Nephron progenitor cell (in vitro differentiated cells): ENCODE data around the gene KRCC1.

Source experiments
- DNase-seq: peaks from one replicate; pipeline ENCODE4 v3.0.0; 2021
- H3K27ac Mint-ChIP-seq: 2 replicates; pipeline ENCODE4 v1.8.0; 2021; ENCODE audit warnings: mild to moderate bottlenecking, moderate library complexity, mixed read lengths
- H3K27me3 Mint-ChIP-seq: 2 replicates; pipeline ENCODE4 v1.8.0; 2021; ENCODE audit warnings: mild to moderate bottlenecking, low read depth, mixed read lengths; ENCODE audit not compliant: poor library complexity
- H3K36me3 Mint-ChIP-seq: 2 replicates; pipeline ENCODE4 v1.8.0; 2021; ENCODE audit warnings: low read depth, mixed read lengths
- H3K4me1 Mint-ChIP-seq: 2 replicates; pipeline ENCODE4 v1.8.0; 2021; ENCODE audit warnings: mixed read lengths
- H3K4me3 Mint-ChIP-seq: 2 replicates; pipeline ENCODE4 v1.8.0; 2021; ENCODE audit warnings: mild to moderate bottlenecking, moderate library complexity, mixed read lengths
- H3K9me3 Mint-ChIP-seq: 2 replicates; pipeline ENCODE4 v1.8.0; 2021; ENCODE audit warnings: mild to moderate bottlenecking, moderate library complexity, mixed read lengths
- TF ChIP-seq, protein P1 (sequence below): fragments of 200-600 bp; sonication (generic); IDR thresholded peaks from 2 replicates; pipeline ENCODE4 v1.5.0; 2021; ENCODE audit warnings: antibody characterized with exemption

The KRCC1 gene

GRCh38 chr2:88097192-88097591 lies 41.6 kb upstream of the KRCC1 start:
- no peak overlapping the region for H3K27ac Mint-ChIP-seq
- no peaks in the 10 kb centered on the region for H3K36me3 Mint-ChIP-seq
- peaks cover 13% of the 10 kb centered on the region for H3K4me1 Mint-ChIP-seq
- no peak for DNase-seq
- no peaks in the 10 kb centered on the region for H3K9me3 Mint-ChIP-seq
- H3K27me3 Mint-ChIP-seq: peaks cover 4% of the 10 kb centered on the region
- H3K4me3 Mint-ChIP-seq: no peak overlapping the region
- TF ChIP-seq, protein P1, sequence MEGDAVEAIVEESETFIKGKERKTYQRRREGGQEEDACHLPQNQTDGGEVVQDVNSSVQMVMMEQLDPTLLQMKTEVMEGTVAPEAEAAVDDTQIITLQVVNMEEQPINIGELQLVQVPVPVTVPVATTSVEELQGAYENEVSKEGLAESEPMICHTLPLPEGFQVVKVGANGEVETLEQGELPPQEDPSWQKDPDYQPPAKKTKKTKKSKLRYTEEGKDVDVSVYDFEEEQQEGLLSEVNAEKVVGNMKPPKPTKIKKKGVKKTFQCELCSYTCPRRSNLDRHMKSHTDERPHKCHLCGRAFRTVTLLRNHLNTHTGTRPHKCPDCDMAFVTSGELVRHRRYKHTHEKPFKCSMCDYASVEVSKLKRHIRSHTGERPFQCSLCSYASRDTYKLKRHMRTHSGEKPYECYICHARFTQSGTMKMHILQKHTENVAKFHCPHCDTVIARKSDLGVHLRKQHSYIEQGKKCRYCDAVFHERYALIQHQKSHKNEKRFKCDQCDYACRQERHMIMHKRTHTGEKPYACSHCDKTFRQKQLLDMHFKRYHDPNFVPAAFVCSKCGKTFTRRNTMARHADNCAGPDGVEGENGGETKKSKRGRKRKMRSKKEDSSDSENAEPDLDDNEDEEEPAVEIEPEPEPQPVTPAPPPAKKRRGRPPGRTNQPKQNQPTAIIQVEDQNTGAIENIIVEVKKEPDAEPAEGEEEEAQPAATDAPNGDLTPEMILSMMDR: no peak

DNA sequence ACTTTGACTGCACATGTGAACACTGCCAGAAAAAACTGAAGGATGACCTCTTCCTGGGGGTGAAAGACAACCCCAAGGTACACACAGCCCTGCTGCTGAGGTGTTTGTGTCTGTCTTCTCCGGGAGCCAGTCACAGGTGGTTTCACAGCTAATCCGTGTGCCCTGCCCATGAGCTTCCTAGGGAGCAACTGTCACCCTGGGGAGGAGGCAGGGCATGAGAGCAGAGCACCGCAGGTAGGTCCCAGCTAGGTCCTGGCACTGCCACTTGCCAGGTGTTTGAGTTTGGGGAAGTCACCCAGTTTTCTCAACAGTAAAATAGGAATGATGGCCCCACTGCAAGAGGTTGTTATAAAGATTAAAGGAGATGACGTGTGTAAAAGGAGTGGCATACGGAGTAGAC lies 41.1 kb upstream of the KRCC1 start:
- no peaks in the 10 kb centered on the region for H3K9me3 Mint-ChIP-seq
- peaks cover 4% of the 10 kb centered on the region for H3K27me3 Mint-ChIP-seq
- TF ChIP-seq, protein P1: no peak
- no peak for DNase-seq
- no peak overlapping the region for H3K4me3 Mint-ChIP-seq
- no peaks in the 10 kb centered on the region for H3K36me3 Mint-ChIP-seq
- peaks cover 13% of the 10 kb centered on the region for H3K4me1 Mint-ChIP-seq
- H3K27ac Mint-ChIP-seq: no peak overlapping the region

DNA sequence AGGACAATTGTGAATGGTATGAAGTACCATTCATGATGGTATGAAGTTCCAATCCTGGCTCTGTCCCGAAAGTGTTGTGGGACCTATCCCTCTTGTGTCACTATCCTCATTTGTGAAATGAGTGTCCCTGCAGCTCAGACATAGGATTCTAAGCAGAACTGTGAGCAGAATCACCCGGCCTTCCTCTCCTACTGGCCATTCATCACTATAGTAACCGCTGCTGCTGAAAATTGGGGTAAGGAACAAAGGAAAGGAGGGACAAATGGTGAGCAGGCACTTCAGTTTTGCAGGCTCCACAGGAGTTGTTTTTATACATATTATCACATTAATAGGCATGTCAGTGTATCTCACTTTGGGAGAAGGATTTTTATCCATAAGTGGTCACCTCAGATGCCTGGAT lies 39.4 kb upstream of the KRCC1 start:
- H3K36me3 Mint-ChIP-seq: no peaks in the 10 kb centered on the region
- no peak overlapping the region for H3K4me3 Mint-ChIP-seq
- H3K27ac Mint-ChIP-seq: no peak overlapping the region
- DNase-seq: no peak
- peaks cover 17% of the 10 kb centered on the region for H3K4me1 Mint-ChIP-seq
- TF ChIP-seq, protein P1: no peak
- H3K27me3 Mint-ChIP-seq: peaks cover 4% of the 10 kb centered on the region
- no peaks in the 10 kb centered on the region for H3K9me3 Mint-ChIP-seq

DNA sequence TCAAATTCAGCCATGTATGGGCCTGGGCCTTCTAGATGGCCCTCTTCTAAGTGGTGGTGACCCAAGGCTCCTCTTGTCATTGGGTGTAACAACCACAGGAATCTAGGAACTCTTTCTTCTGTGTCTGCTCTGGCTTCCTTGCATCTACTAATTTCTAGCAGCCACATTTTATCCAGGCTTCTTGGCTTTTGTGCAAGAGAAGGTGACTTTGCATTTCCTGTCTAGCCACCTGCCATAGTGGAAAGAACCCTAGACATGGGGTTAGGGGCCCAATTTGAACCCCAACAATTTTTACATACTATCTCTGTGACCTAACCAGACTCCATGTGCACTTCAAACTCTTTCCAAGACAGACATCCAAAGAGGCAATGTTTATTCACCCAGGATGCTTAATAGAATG lies 37.2 kb upstream of the KRCC1 start:
- peaks cover 4% of the 10 kb centered on the region for H3K27me3 Mint-ChIP-seq
- no peak overlapping the region for H3K4me3 Mint-ChIP-seq
- no peaks in the 10 kb centered on the region for H3K36me3 Mint-ChIP-seq
- H3K27ac Mint-ChIP-seq: no peak overlapping the region
- no peak for DNase-seq
- peaks cover 14% of the 10 kb centered on the region for H3K4me1 Mint-ChIP-seq
- TF ChIP-seq, protein P1: no peak
- no peaks in the 10 kb centered on the region for H3K9me3 Mint-ChIP-seq

DNA sequence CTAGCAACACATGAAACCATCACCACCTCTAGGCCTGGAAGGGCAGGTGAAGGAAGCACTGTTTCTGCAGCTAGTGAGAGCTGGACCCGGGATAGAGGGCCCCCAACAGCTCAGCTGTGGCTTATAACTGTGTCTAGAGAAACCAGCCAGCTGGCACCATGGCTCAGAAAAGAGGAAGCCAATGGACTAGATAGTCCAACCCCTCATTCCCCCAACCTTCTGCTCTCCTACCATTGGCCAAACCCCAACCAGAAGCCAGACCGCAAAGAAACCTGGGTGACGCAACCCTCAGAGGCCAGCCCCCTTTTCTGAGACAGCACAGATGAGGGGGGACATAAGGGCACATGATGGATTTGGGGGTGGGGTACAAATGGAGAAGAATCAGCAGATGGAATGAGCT lies 36.4 kb upstream of the KRCC1 start:
- no peak for DNase-seq
- H3K4me3 Mint-ChIP-seq: no peak overlapping the region
- no peak overlapping the region for H3K27ac Mint-ChIP-seq
- H3K36me3 Mint-ChIP-seq: no peaks in the 10 kb centered on the region
- peaks cover 14% of the 10 kb centered on the region for H3K4me1 Mint-ChIP-seq
- H3K27me3 Mint-ChIP-seq: peaks cover 2% of the 10 kb centered on the region
- TF ChIP-seq, protein P1: no peak
- H3K9me3 Mint-ChIP-seq: no peaks in the 10 kb centered on the region

DNA sequence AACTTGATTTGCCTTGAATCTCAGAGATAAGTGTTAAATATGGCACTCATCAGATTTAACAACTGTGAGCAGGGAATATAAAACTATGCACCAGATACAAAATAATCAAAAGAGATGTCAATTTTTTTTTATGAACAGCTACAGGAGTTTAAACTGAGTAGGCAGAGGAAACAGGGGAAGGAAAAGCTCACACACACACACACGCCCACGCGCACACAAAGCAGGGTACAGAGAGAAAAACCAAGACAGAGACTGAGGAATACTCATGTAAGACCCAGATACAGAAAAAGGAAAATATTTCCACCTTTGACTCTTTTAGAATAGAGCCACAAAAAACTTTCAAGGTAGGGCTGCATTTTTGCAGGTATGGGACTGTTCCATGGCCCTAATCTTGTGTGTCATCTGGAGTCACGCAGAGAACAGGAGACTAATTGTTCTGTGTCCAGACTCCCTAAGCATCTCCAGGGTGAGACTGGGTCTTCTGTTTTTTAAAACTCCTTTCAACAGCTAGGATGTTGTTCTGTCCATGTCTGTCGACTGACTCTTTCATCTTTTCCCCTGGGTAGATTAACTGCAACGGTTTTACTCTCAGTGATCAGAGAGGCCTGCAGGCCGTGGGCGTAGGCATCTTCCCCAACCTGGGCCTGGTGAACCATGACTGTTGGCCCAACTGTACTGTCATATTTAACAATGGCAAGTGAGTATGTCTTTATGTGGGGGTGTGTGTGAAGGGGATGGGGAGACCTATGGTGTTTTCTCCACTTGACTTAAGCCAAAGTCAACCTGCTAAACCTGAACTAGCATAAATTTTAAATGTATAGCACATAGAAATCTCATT lies 35.1 kb upstream of the KRCC1 start:
- peaks cover 14% of the 10 kb centered on the region for H3K4me1 Mint-ChIP-seq
- peak overlapping the region; percentile 6 for H3K27ac Mint-ChIP-seq
- no peak overlapping the region for H3K4me3 Mint-ChIP-seq
- no peaks in the 10 kb centered on the region for H3K9me3 Mint-ChIP-seq
- no peaks in the 10 kb centered on the region for H3K27me3 Mint-ChIP-seq
- no peak for DNase-seq
- no peaks in the 10 kb centered on the region for H3K36me3 Mint-ChIP-seq
- TF ChIP-seq, protein P1: no peak
